A673 (cell line): ENCODE data around the gene ABCA9.

Experiments used
- CTCF ChIP-seq: fragments of 300-800, 200-600 bp; sonication (generic); conservative IDR thresholded peaks from 2 replicates; pipeline ENCODE4 v1.5.1; 2017; ENCODE audit warnings: low read depth, mild to moderate bottlenecking, antibody characterized with exemption, low read length, moderate library complexity, mixed read lengths
- EZH2 ChIP-seq: fragments of 200-600 bp; sonication (generic); IDR thresholded peaks from 2 replicates; pipeline ENCODE4 v1.6.1; 2017; ENCODE audit warnings: borderline replicate concordance, low read depth, mild to moderate bottlenecking, mixed read lengths, antibody characterized with exemption, low read length; ENCODE audit not compliant: poor library complexity, severe bottlenecking

- TF ChIP-seq CTCF (no peak), EZH2 (no peak)
These were observed 14.5 kb downstream of the ABCA9 start for GRCh38 chr17:69046121-69046807.
